ENCODE results near the gene SNX8.

The SNX8 gene

DNA sequence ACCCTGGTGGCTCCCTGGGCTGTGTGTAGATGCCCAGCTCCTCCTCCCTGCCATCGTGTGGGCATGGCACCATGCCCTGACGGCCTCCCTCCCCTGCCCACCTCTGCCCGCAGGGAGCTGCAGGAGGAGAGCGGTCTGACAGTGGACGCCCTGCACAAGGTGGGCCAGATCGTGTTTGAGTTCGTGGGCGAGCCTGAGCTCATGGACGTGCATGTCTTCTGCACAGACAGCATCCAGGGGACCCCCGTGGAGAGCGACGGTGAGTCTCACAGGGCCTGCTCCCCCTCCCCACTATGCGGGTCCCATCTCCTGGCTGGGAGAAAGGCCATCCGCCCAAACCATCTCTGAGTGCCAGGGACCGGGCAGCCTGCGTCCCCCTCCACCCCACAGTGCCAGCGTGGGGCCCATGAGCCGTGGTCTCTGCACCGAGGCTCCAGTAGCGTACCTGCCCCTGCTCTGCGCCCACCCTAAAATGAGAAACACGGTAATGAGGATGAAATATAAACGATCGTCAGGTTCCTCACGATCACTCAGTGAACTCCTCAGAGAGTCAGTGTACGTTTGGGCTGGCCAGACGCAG is 64.4 kb downstream of the SNX8 start:
- FAIRE-seq = no peak

DNA sequence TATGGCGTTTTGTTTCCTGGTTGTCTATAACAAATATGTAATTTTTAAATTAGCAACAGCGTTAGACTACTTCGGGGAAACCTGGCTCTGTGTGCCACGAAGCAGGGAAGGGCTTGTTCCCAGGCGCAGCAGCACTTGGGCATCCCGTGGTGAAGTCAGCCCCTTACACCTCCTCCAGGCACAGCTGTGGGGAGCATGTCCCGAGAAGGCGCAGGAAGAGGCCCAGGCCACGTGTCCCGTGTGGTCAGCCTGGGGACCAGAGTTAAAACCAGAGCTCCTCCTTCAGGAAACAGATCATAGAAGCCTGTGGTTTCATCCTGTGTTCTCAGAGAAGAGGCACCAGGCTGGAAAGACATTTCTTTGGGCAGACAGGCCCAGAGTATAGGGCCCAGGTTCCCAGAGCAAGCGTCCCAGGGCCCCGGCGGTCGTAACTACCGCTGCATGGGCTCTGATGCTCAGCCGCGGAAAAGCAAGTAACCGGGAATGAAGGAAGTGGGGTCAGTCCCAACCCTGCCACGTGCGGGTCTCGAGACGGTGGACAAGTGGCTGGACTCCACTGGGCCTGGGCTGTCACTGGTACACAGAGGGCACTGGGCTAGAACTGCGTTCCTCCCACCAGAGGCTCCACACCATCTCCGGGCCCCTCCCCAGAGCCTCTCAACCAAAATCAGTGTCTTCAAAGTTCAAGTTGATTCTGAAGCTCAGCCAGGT is 65.1 kb downstream of the SNX8 start:
- FAIRE-seq (peak; percentile 87), DNase-seq (ENCODE audit: extremely low spot score, insufficient read length, low read depth) (no peak)

More for the DNA sequence above, 64.4 kb downstream of the SNX8 start:
- DNase-seq (ENCODE audit: extremely low spot score, insufficient read length, low read depth) = no peak

DNA sequence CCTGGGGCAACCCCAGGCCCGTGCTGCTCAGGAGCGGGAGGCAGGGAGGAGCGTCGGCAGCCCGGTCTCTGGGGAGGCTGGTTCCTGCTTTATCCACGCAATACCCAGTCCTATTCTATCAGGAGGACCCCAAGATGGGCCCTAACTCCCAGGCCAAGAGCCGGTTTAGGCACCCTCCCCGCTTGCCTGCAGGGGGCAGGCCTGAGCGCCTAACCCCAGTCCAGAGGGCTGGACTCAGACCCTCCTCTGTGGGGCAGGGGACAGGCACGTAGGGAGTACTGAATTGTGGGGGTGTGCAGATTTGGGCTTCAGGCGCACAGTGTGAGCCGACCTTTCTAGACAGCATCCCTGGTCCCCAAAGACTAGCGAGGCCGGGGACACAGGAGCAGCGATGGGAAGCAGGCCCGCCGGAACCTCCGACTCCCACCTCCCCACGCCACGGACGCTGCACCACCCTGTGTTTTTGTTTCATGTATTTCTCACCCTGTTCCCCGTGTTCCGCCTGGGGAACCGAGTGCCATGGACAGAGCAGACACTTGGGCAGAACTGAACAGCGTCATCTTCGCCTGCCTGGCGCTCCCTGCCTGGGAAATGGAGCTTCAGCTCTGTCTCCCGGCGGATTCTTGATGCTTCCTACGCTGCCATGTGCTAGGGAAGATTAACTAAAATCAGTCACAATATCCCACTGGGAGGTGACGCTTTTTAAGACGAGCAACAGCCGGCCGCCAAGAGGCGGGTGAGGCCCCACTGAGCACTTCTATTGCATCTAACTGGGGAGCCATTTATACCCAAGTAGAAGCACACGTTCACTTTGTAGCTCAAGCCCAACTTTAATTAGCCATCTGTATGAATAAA is 66.9 kb downstream of the SNX8 start:
- DNase-seq (ENCODE audit: extremely low spot score, insufficient read length, low read depth) = no peak
- FAIRE-seq = no peak

DNA sequence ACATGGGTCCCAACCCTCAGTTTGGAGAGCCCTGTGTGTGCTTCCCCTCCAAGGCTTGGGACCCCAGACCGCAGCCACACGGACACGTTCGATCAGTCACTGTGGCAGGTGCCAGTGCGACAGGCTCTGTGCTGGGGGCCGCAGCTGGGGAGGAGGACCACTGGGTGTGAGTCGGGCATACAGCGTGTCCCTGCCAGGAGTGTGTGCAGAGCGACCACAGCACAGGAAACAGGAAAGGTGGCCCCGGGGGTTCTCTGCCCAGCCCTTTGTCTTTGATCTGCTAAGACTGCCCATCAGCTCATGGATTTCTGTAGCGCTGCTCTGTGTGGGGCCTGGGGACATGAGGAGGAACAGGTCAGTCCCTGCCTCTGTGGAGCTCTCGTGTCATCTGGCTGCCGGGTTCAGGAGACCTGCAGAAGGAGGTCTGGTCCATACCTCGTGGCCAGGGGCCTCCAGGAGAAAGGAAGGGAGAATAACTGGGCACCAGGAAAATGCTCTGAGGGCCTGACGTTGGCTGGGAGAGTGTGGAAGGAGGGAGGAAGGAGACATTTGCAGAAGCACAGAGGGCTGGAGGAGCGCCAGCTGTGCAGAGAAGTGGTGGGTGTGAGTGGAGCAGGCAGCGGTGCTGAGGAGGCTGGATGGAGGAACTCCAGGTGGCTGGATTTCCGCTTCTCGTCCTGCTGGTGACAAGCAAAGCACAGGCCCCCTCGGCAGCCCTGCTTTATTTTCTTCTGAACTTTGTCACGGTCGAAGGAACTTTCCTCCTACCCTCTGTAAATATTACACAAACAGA is 68.2 kb downstream of the SNX8 start:
- DNase-seq (ENCODE audit: extremely low spot score, insufficient read length, low read depth) (no peak), FAIRE-seq (no peak)

DNA sequence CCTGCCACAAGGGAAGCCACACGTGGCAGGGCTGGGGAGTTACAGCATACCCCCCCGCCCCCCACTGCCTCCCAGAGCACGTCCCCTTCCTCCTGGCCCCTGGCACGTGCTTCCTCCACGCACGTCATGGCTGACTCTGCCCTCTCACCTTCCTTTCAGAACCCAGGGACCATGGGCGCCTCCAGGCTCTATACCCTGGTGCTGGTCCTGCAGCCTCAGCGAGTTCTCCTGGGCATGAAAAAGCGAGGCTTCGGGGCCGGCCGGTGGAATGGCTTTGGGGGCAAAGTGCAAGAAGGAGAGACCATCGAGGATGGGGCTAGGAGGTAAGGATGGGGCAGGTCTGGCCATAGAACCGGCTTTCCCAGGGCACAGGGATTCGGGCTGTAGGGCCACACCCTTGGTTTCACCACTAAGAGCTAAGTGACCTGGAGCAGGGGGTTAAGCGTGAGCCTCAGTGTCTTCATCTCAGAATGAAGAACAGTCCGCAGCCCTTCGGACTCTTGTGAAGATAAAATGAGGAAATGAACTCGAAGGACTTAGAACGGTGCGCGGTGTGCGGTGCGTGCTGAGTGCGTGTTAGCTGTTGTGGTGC is 69.7 kb downstream of the SNX8 start:
- FAIRE-seq (no peak), DNase-seq (ENCODE audit: extremely low spot score, insufficient read length, low read depth) (no peak)

DNA sequence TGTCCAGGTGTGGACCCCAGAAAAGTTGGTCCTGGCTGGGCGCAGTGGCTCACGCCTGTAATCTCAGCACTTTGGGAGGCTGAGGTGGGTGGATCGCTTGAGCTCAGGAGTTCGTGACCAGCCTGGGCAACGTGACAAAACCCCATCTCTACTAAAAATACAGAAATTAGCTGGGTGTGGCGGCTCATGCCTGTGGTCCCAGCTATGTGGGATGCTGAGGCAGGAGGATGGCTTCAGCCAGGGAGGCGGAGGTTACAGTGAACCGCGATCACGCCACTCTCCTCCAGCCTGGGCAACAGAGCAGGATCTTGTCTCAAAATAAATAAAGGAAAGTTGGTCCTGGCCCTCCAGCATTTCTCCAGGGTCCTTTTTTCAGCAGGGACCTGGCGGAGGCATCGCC is 70.8 kb downstream of the SNX8 start:
- DNase-seq (ENCODE audit: extremely low spot score, insufficient read length, low read depth) = no peak
- no peak for FAIRE-seq

DNA sequence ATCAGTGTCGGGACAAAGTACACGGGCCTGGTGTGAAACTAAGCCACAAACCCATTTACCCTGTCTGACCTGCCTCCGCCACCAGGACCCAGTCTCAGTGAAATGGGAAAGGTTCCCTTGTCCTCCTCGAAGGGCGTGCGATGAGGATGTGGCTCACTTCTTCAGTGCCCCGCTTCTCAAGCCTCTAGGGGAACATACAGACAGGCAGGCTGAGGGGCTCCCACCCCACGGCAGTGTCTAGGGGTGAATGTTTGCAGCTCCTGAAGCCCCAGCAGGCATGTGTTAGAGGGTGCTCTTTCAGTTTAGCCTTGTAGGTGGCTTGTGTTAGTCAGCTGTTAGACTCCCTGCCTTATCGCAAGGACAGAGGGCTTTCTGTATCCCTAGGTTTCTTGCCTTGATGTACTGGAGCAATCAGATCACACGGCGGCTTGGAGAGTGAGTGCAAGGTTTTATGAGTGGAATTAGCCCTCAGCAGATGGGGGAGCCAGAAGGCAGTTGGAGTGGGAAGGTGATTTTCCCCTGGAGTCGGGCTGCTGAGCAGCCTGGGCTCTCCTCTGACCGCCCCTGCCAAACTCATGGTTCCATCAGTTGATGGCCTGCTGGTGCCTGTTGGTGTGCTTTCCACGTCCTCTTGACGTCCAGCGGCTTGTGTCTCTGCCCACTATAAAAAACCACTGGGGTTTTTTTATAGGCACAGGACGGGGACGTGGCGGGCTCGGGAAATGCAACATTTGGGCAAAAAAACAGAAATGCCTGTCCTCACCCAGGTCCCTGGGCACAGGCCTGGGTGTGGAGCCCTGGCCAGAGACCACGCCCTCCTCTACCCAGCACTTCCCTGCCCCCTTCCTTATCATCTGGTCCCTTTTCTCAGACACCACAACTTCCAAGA is 71.5 kb downstream of the SNX8 start:
- peak; percentile 76 for FAIRE-seq
- DNase-seq (ENCODE audit: extremely low spot score, insufficient read length, low read depth) = no peak

DNA sequence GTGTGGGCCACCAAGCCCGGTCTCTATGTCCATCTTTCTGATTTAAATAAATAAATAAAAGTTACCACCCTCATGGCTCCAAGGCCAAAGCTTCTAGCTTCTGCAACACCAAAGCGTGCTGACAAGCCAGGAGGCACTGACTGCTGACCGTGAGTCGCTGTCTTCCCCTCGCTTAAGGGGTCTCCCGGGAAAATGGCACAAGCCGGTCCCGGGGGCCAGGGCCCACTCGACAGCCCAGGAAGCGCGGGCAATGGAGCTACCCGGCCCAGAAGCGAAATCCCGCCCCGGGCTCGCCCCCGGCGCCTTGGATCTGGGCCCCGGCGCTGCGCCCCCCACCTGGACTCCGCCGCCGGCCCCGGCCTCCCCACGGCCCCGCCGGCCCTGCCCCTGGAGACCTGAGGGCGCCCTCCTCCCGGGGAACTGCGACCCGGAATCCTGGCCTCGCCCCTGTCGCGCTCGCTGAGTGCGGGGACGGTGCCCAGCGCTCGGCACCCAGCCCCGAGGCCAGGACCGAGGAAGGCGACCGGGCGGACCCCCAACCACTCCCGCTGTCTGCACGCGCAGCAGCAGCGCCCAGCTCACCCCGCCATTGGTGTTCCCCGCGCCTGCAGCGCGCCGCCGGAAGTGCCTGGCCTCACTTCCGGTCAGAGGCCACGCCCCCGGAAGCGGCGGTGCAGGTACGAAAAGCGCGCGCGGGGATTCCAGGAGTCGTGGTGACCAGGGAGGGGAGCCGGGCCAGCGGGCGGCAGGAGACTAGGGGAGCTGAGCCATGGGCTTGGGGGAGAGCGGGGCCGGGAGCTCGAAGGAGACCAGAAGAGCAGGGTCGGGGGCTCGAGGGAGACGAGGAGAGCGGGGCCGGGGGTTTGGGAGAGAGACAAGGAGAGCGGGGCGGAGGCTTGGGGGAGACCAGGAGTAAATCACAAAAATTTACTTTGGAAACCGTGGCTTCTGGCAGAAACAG is 72.4 kb downstream of the SNX8 start, which contains the start of the genes MRM2 and NUDT1:
MRM2 (minus strand) TSS at position 626 of the 961 bp plus-strand sequence; CDS start at position 590, 36 bp downstream.
NUDT1 (plus strand) TSS at position 647 of the 961 bp plus-strand sequence. CDS start 2,349 bp downstream, outside the sequence.
- peak; percentile 89 for FAIRE-seq
- peak; percentile 83 for DNase-seq (ENCODE audit: extremely low spot score, insufficient read length, low read depth)

DNA sequence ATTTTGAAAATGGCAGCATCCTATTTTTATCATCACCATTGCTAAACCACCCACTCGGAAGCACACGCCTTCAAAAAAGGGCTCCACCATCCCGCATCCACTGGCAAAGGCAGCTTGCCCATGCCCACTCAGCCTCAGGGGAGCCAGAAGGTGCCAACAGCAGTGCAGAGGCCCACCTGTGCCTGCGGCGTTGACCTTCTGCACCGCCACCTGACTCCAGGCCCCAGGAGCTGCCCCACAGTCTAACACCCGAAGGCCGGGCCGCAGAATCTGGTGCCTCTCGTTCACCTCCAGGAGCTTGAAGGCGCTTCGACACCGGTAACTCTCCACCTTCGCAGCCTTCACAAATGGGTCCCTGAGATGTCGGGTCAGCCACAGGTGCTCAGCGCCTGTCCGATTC is 75.0 kb downstream of the SNX8 start:
- DNase-seq (ENCODE audit: extremely low spot score, insufficient read length, low read depth) (no peak), FAIRE-seq (no peak)

DNA sequence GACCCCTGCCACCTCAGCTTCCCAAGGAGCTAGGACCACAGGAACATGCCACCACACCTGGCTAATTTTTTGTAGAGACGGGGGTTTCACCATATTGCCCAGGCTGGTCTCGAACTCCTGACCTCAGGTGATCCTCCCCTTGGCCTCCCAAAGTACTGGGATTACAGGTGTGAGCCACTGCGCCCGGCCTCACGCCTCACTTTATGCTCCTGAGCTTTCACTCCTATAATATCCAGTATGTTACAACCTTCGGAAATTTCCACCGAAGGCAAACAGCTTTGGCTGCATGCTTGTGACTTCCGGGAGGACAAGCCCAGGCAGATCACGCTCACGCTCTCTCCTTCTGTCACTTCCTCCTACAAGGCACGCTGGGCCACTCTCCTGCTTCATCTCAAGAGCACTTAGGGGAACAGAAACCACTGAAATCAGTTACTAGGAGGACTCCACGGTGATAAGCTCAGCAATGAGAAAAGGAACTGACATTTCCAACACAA is 77.1 kb downstream of the SNX8 start:
- DNase-seq (ENCODE audit: extremely low spot score, insufficient read length, low read depth) = peak; percentile 71

DNA sequence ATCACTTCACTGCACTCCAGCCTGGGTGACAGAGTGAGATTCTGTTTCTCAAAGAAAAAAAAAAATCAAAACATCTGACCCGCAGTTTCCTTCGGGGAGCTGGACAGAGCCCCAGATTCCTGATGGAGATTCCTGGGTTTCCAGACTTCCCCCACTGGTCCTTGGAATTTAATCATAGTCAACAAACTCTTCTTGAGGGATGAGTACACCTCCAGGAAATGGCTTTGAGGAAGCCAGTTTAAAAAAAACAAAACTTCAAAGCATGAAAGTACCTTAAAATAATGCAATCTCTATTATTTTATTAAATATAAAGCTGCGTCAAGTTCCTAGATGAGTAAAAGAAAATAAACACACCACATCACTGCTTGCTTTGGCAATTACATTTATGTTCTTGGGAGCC is 80.3 kb downstream of the SNX8 start:
- FAIRE-seq (no peak), DNase-seq (ENCODE audit: extremely low spot score, insufficient read length, low read depth) (no peak)

More for the DNA sequence above, 77.1 kb downstream of the SNX8 start:
- peak; percentile 96 for FAIRE-seq

DNA sequence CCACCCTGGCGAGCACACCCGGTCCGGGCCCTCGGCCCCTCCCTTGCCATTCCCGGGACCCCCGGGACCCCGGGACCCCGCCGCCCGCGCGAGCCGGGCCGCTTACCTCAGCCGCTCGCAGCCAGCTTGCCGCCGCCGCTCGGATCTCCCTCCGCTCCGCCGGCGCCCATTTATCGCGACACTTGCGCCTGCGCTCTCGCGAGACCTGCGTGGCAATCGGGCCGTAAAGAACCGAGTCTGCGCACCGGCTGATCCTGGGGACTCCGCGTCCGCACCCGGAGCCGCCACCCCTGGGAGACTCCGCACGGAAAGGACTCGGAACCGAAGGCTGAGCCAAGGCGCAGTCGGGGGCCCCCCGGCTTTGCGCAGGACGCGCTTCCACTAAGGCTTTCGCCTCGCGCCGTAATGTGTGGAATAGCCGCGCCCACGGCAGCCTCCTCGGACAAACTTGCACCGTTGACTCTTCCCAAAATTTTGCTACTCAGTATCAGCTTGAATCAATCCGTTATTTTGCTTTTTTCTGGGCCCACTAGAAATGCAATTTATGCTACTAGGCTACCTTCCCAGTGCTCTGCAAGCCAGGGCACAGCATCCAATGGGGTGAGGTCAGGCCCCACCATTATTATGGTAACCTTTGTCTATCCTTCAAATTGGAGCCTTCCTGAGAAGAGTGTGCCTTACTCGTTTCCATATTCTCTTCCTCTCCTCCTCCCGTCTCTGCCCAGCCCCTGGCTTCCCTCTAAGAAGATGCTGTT is 81.3 kb downstream of the SNX8 start, which contains the start of gene MAD1L1:
MAD1L1 (minus strand) TSS at position 180 of the 755 bp plus-strand sequence. CDS start 2,812 bp downstream, outside the sequence.
- FAIRE-seq (peak; percentile 86), DNase-seq (ENCODE audit: extremely low spot score, insufficient read length, low read depth) (peak; percentile 91)

DNA sequence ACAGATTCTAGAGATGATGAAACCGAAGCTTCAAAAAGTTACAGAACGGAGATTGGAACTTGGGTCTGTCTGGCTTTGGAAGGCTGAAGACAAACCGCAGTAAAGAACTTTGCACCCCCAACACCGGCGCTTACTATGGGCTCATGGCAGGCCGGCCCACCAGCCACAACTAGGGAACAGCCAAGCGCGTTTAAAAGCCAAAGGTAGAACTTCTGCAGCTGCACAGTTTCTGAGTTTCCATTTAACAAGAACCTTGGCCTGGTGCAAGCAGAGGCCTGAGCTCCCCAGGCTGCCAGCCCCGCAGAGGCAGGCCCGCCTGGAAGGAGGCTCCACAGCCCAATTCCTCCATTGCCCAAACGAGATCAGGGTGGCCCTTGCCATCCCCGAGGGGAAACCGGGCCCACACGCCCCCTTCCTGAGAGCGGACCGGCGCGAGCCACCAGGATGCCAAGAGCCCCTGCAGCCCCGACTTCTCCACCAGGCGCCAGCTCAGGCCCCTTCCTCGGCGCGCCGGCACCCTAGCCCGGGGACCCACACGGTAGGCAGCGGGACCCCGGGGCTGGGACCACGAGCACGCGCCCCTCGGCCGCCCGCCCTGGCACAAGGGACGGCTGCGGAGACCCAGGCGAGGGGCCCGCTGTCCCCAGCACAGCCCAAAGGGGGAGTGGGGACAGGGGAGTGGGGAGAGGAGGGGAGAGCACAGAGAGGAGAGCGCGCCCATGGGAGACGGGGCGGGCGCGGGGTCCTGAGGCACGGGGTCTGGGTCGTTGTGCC is 82.1 kb downstream of the SNX8 start:
- no peak for FAIRE-seq
- DNase-seq (ENCODE audit: extremely low spot score, insufficient read length, low read depth) = no peak

DNA sequence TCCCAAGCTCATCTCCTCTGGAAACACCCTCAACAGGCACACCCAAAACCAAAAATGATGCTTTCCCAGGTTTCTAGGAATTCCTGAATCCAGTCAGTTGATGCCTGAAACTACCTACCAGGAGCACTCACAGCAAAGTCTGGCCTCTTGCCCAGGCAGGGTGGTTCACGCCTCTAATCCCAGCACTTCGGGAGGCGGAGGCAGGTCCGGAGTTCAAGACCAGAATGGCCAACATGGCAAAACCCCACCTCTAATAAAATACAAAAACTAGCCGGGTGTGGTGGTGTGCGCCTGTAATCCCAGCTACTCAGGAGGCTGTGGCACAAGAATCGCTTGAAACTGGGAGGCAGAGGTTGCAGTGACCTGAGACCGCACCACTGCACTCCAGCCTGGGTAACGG is 83.4 kb downstream of the SNX8 start:
- DNase-seq (ENCODE audit: extremely low spot score, insufficient read length, low read depth) (no peak), FAIRE-seq (no peak)

DNA sequence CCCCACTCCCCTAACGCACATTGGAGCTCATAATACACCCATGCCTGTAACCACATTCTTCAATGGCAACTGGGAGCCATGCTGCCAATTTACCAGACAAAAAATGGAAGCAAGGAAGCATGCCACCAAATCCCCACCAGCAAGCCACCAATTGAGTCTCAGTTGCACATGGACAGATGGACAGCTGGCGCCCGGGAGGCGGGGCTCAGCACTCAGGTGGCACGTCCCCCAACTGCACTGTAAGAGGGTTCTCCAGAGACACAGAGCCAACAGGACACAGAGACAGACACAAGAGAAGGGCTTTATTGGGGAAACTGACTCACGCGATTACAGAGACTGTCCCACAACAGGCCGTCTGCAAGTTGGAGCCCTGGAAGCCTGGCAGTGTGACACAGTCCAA is 84.0 kb downstream of the SNX8 start:
- FAIRE-seq = no peak
- no peak for DNase-seq (ENCODE audit: extremely low spot score, insufficient read length, low read depth)

DNA sequence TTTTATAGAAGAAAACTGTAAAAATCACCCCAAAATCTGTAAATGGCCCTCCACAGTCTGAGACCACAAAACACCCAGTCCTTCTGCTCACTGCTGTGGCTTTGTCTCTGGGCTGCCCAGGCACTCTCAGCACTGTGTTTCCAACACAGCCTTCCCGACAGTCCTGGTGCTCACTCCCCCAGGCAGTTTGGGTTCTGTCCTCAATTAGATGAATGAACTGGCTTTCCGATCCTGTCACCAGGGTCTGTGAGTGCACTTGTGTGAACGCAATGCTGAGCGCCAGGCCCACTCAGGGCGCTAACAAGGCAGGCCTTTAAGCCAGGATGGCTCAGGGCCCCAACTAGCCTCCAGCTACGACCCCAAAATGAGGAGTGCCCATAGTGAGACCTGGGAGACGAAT is 84.8 kb downstream of the SNX8 start:
- DNase-seq (ENCODE audit: extremely low spot score, insufficient read length, low read depth) = no peak
- FAIRE-seq = no peak

All from GM18507 (cell line).